GM23338 (cell line): ENCODE measurements around the gene OSBPL5. TPM values are rescaled to one million over a fixed set of nuclear protein-coding genes. Genes with fewer than 3 reads are reported as not detected.
A peak's percentile ranks its signal among the peaks of the same experiment; 100 is the strongest.

Source experiments
- ATAC-seq: fragments of 200-7000 bp; cut with Tn5 transposase; 3 replicates; pipeline ENCODE4 v1.9.1; 2020
- DNase-seq: peaks from one replicate; pipeline ENCODE4 v3.0.0-alpha.2; 2015; ENCODE audit warnings: low spot score
- H2AFZ ChIP-seq: fragments of 200-600 bp; sonication (generic); 2 replicates; pipeline ENCODE4 v1.8.0; 2016; ENCODE audit warnings: antibody characterized with exemption, mild to moderate bottlenecking, moderate library complexity
- H3F3A ChIP-seq: fragments of 200-600 bp; sonication (generic); replicated peaks from 2 replicates; pipeline ENCODE4 v1.8.0; 2017; ENCODE audit warnings: antibody characterized with exemption, mixed run types, low read depth
- H3K27ac ChIP-seq: fragments of 200-600 bp; sonication (generic); 2 replicates; pipeline ENCODE4 v1.6.1; 2016; ENCODE audit warnings: low read depth
- H3K27me3 ChIP-seq: fragments of 200-600 bp; sonication (generic); 2 replicates; pipeline ENCODE4 v1.8.0; 2016; ENCODE audit warnings: mild to moderate bottlenecking, mixed run types, moderate library complexity; ENCODE audit not compliant: insufficient read depth
- H3K36me3 ChIP-seq: fragments of 200-600 bp; sonication (generic); 2 replicates; pipeline ENCODE4 v1.8.0; 2016; ENCODE audit warnings: mild to moderate bottlenecking; ENCODE audit not compliant: insufficient read depth
- H3K4me1 ChIP-seq: fragments of 200-600 bp; sonication (generic); 2 replicates; pipeline ENCODE4 v1.8.0; 2016; ENCODE audit warnings: mild to moderate bottlenecking, moderate library complexity; ENCODE audit not compliant: insufficient read depth
- H3K4me2 ChIP-seq: fragments of 200-600 bp; sonication (generic); 2 replicates; pipeline ENCODE4 v1.7.1; 2017; ENCODE audit warnings: mixed run types
- H3K4me3 ChIP-seq: fragments of 200-600 bp; sonication (generic); 2 replicates; pipeline ENCODE4 v1.6.1; 2016; ENCODE audit warnings: mixed run types
- H3K79me2 ChIP-seq: fragments of 200-600 bp; sonication (generic); replicated peaks from 2 replicates; pipeline ENCODE4 v1.8.0; 2017; ENCODE audit warnings: mild to moderate bottlenecking; ENCODE audit not compliant: insufficient read depth
- H3K9me2 ChIP-seq: fragments of 200-600 bp; sonication (generic); 2 replicates; pipeline ENCODE4 v1.8.0; 2017; ENCODE audit not compliant: insufficient read depth
- H4K20me1 ChIP-seq: fragments of 200-600 bp; sonication (generic); replicated peaks from 2 replicates; pipeline ENCODE4 v1.8.0; 2017; ENCODE audit warnings: mild to moderate bottlenecking; ENCODE audit not compliant: insufficient read depth
- H3K27ac Mint-ChIP-seq: 2 replicates; pipeline ENCODE4 v1.8.0; 2020; ENCODE audit warnings: inconsistent platforms, mild to moderate bottlenecking, moderate library complexity, mixed read lengths
- H3K27me3 Mint-ChIP-seq: 3 replicates; pipeline ENCODE4 v1.8.0; 2022; ENCODE audit warnings: low read depth, mild to moderate bottlenecking, moderate library complexity, mixed read lengths, inconsistent platforms; ENCODE audit not compliant: insufficient read depth, poor library complexity
- H3K36me3 Mint-ChIP-seq: 3 replicates; pipeline ENCODE4 v1.8.0; 2021; ENCODE audit warnings: low read depth, mild to moderate bottlenecking, inconsistent platforms, moderate library complexity, mixed read lengths
- H3K4me1 Mint-ChIP-seq: 3 replicates; pipeline ENCODE4 v1.8.0; 2020; ENCODE audit warnings: mild to moderate bottlenecking, inconsistent platforms, mixed read lengths
- H3K4me3 Mint-ChIP-seq: 3 replicates; pipeline ENCODE4 v1.8.0; 2021; ENCODE audit warnings: moderate library complexity, mild to moderate bottlenecking, inconsistent platforms, mixed read lengths
- H3K9me3 Mint-ChIP-seq: 3 replicates; pipeline ENCODE4 v1.8.0; 2020; ENCODE audit warnings: moderate library complexity, mild to moderate bottlenecking, inconsistent platforms, mixed read lengths
- CREB1 ChIP-seq: fragments of 250-450 bp; sonication (Bioruptor Pico); IDR thresholded peaks from 2 replicates; pipeline ENCODE4 v1.5.0; 2020; ENCODE audit warnings: low read depth, mild to moderate bottlenecking, moderate library complexity
- CTCF ChIP-seq, 2 experiments: fragments of 200-600 bp in 1 of 2; sonication (generic) in 1 of 2; conservative IDR thresholded peaks; 2 replicates each; pipeline versions ENCODE4 v1.5.1 to v1.6.1; 2016 to 2017; ENCODE audit warnings: antibody characterized with exemption in 2 of 2, low read depth in 2 of 2, mild to moderate bottlenecking in 2 of 2, moderate library complexity in 1 of 2
- JUNB ChIP-seq: IDR thresholded peaks from one replicate; pipeline ENCODE4 v1.6.1; 2016; ENCODE audit warnings: antibody characterized with exemption; ENCODE audit not compliant: unreplicated experiment
- STAT1 ChIP-seq: IDR thresholded peaks from one replicate; pipeline ENCODE4 v1.6.1; 2016; ENCODE audit warnings: antibody characterized with exemption; ENCODE audit not compliant: unreplicated experiment
- ZNF114 ChIP-seq: fragments of 250-450 bp; sonication (Bioruptor Pico); IDR thresholded peaks from 2 replicates; pipeline ENCODE4 v1.5.0; 2020; ENCODE audit warnings: mild to moderate bottlenecking, moderate library complexity
- ZNF331 ChIP-seq: fragments of 250-450 bp; sonication (Bioruptor Pico); IDR thresholded peaks from 2 replicates; pipeline ENCODE4 v1.5.0; 2020; ENCODE audit warnings: low read depth, mild to moderate bottlenecking, moderate library complexity
- polyA plus RNA-seq: library from polyadenylated mRNA; unstranded; fragments of >200 nt; fragmentation: Nextera tagmentation; extraction: Ambion mirVana; gene quantifications from 2 replicates; pipeline ENCODE4 v1.2.1, GENCODE V29; 2016
- total RNA-seq: library from RNA; depleted of rRNA; stranded (reverse); fragments of >200 nt; shearing (Covaris generic); gene quantifications from 2 replicates; pipeline ENCODE4 v1.2.3, GENCODE V29; 2014
- TF ChIP-seq, protein P1 (sequence below): IDR thresholded peaks from 2 replicates; pipeline ENCODE4 v1.6.1; 2016; ENCODE audit warnings: antibody characterized with exemption

OSBPL5 gene
- total and polyA plus RNA-seq, 2 experiments from 2014 or later: 2.7 to 12.0 TPM

- TF ChIP-seq, protein P1, sequence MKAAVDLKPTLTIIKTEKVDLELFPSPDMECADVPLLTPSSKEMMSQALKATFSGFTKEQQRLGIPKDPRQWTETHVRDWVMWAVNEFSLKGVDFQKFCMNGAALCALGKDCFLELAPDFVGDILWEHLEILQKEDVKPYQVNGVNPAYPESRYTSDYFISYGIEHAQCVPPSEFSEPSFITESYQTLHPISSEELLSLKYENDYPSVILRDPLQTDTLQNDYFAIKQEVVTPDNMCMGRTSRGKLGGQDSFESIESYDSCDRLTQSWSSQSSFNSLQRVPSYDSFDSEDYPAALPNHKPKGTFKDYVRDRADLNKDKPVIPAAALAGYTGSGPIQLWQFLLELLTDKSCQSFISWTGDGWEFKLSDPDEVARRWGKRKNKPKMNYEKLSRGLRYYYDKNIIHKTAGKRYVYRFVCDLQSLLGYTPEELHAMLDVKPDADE: no peak
- no peak for TF ChIP-seq STAT1
Measured at GRCh38 chr11:3060436-3061025, 104.6 kb downstream of the OSBPL5 start (continued).

GRCh38 chr11:3058753-3059664 is 106.1 kb downstream of the OSBPL5 start:
- Histone ChIP-seq H3K36me3 (peaks cover 8% of the 10 kb centered on the region), H2AFZ (peak overlapping the region; percentile 76), H3K4me3 (no peak overlapping the region), H3K27me3 (no peaks in the 10 kb centered on the region), H3K79me2 (peaks cover 30% of the 10 kb centered on the region), H3K4me2 (no peak overlapping the region), H3K27ac (no peak overlapping the region), H3F3A (no peaks in the 10 kb centered on the region; the same call in 1 of the 2 replicates), H3K9me2 (0 out of 2 replicates have a peak, but pooled peaks cover 3% of the 10 kb centered on the region), H3K4me1 (peaks cover 20% of the 10 kb centered on the region), H4K20me1 (peaks cover 21% of the 10 kb centered on the region)
- H3K27ac Mint-ChIP-seq: no peak overlapping the region
- peaks cover 6% of the 10 kb centered on the region; the same call in 2 of the 3 replicates for H3K9me3 Mint-ChIP-seq
- TF ChIP-seq CTCF (conservative IDR thresholded peaks at IDR 0.05; ENCODE audit: low read depth in 2 of 2) (peak; percentile 5 to 35; a peak in 2 of 4 replicates), ZNF331 (CRISPR knock-in tag) (no peak), CREB1 (CRISPR knock-in tag) (no peak)
- H3K36me3 Mint-ChIP-seq: peaks cover 18% of the 10 kb centered on the region
- peaks cover 16% of the 10 kb centered on the region for H3K27me3 Mint-ChIP-seq
- H3K4me1 Mint-ChIP-seq: peaks cover 37% of the 10 kb centered on the region
- DNase-seq: peak; percentile 85
- no peak overlapping the region; the same call in 2 of the 3 replicates for H3K4me3 Mint-ChIP-seq
- peak; percentile 39 for ATAC-seq

DNA sequence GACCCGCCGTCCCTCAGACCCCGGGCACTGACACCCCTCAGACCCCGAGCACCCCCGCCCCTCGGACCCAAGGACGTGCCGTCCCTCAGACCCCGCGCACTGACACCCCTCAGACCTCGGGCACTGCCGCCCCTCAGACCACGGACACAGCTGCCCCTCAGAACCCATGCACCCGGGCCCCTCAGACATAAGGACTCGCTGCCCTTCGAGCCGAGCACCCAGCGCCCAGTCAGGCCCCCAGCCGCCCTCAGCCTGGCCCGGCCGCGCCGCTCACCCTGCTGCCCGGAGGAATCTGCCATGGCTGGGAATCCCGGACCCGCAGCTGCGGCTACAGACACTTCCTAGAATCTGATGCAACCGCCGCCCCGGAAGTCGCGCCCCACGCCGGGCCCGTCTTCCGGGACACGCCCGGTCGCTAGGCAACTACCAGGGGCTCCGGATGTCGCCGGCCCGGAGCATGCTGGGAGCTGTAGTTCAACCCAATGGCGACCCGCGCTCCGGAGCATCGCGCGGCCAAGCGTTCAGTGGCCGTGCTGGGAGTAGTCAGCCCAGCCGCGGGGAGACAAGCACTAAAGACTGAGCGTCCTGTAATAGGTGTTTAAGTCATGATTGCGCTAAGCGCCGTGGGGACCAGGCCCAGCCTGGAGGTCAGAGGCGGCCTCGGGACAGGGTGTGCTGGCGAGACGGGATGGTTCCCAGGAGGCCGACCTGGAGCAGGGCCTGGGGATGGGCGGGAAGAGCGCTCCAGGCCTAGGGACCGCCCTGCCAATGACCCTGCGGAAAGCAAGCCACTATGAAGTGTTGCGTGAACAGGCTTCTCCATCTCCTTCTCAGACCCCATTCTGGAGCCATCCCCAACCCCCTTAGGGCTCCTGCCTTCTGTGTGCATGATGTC is 107.8 kb downstream of the OSBPL5 start, which contains the start of gene CARS1:
Gene CARS1, minus strand, starts transcription at position 355 of the 895 bp plus-strand sequence. Its CDS starts 56 bp downstream, at position 299.
- peak within 1 kb of the TSS; percentile 90 for H3K4me3 Mint-ChIP-seq
- H2AFZ ChIP-seq: peak within 1 kb of the TSS; percentile 90
- TF ChIP-seq ZNF331 (CRISPR knock-in tag) (no peak), JUNB (no peak), ZNF114 (no peak), CTCF (conservative IDR thresholded peaks at IDR 0.05; ENCODE audit: low read depth in 2 of 2) (no peak), CREB1 (CRISPR knock-in tag) (peak; percentile 62)
- TF ChIP-seq, protein P1: peak; percentile 98

More for the DNA sequence above, 107.8 kb downstream of the OSBPL5 start, which contains the start of gene CARS1:
- H3K36me3 Mint-ChIP-seq: peaks cover 28% of the 10 kb centered on the region
- Histone ChIP-seq H3F3A (no peaks in the 10 kb centered on the region; the same call in 1 of the 2 replicates), H3K4me2 (peak within 1 kb of the TSS; percentile 97), H3K36me3 (peaks cover 10% of the 10 kb centered on the region), H3K27ac (peak within 1 kb of the TSS; percentile 91), H3K79me2 (peaks cover 47% of the 10 kb centered on the region), H3K27me3 (no peaks in the 10 kb centered on the region), H3K4me1 (peaks cover 20% of the 10 kb centered on the region), H3K9me2 (no peaks in the 10 kb centered on the region), H3K4me3 (peak within 1 kb of the TSS; percentile 97), H4K20me1 (peaks cover 27% of the 10 kb centered on the region)
- H3K9me3 Mint-ChIP-seq: no peaks in the 10 kb centered on the region
- H3K4me1 Mint-ChIP-seq: peaks cover 40% of the 10 kb centered on the region
- DNase-seq (peak; percentile 98), ATAC-seq (peak; percentile 92)
- H3K27me3 Mint-ChIP-seq: peaks cover 16% of the 10 kb centered on the region
- H3K27ac Mint-ChIP-seq: peak within 1 kb of the TSS; percentile 95
